Measurements from ENCODE around the gene DENND2A. TPM values are rescaled to one million over a fixed set of nuclear protein-coding genes. Genes with fewer than 3 reads are reported as not detected.

The DENND2A gene
- total and polyA plus RNA-seq, 2 of the 4 experiments (the other 2 are of a cell fraction), result 7.5 to 10.3 TPM

DNA sequence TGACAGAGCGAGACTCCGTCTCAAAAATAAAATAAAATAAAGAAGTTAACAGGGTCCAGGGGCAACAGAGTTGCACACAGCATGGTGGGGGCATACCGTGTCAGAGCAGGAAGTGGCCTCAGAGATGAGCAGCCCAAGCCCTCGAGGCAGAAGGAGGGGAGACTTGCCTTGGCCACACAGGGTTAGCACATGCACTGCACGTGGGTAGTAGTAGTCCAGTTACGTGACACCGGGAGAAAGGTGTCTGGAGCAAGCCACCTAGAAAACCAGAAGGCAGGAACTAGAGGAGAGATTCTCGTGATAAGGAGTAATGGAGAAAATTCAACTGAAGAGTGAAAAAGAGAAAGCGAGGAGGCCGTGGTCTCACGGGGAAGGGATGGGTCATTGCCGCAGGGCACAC is 9.8 kb upstream of the DENND2A start:
- H3K27ac ChIP-seq (ENCODE audit: insufficient read depth, low read length), result no peak overlapping the region
- no peaks in the 10 kb centered on the region for H3K27me3 ChIP-seq (ENCODE audit: control insufficient read depth, insufficient read depth, low read length)
- DNase-seq, result no peak
- no peak for TF ChIP-seq FOS (IDR thresholded peaks at IDR 0.05; ENCODE audit: low read depth, low read length)
- no peak for TF ChIP-seq CEBPB (IDR thresholded peaks at IDR 0.05; ENCODE audit: low read depth, low read length)
- no peak for TF ChIP-seq RCOR1 (IDR thresholded peaks at IDR 0.05; ENCODE audit: insufficient replicate concordance, low read length)
- TF ChIP-seq BHLHE40 (IDR thresholded peaks at IDR 0.05; ENCODE audit: low read depth, low read length), result no peak
- TF ChIP-seq RAD21 (IDR thresholded peaks at IDR 0.05; ENCODE audit: low read length), result no peak
- TF ChIP-seq MAFK (IDR thresholded peaks at IDR 0.05; ENCODE audit: low read depth, low read length), result no peak
- TF ChIP-seq, protein P1, sequence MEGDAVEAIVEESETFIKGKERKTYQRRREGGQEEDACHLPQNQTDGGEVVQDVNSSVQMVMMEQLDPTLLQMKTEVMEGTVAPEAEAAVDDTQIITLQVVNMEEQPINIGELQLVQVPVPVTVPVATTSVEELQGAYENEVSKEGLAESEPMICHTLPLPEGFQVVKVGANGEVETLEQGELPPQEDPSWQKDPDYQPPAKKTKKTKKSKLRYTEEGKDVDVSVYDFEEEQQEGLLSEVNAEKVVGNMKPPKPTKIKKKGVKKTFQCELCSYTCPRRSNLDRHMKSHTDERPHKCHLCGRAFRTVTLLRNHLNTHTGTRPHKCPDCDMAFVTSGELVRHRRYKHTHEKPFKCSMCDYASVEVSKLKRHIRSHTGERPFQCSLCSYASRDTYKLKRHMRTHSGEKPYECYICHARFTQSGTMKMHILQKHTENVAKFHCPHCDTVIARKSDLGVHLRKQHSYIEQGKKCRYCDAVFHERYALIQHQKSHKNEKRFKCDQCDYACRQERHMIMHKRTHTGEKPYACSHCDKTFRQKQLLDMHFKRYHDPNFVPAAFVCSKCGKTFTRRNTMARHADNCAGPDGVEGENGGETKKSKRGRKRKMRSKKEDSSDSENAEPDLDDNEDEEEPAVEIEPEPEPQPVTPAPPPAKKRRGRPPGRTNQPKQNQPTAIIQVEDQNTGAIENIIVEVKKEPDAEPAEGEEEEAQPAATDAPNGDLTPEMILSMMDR (conservative IDR thresholded peaks at IDR 0.05; ENCODE audit: low read depth, low read length), result no peak
- no peak for TF ChIP-seq NFE2L2 (IDR thresholded peaks at IDR 0.05; ENCODE audit: low read depth, low read length)
- H3K36me3 ChIP-seq (ENCODE audit: control insufficient read depth, insufficient read depth, low read length), result no peaks in the 10 kb centered on the region
- in situ Hi-C loops (cut with MboI; ENCODE audit: low sequenced_read_pairs), result loop anchor here (5.0 kb wide), 2 partner anchors 128 to 173 kb away; partner anchors contain the start of gene MKRN1
- no peak overlapping the region for H4K5ac ChIP-seq (ENCODE audit: low read depth, low read length)
- H3K79me1 ChIP-seq (ENCODE audit: low read depth in 1 of 2, low read length in 2 of 2), result no peaks in the 10 kb centered on the region
- H3K14ac ChIP-seq (replicated peaks; ENCODE audit: low read depth, low read length), result no peak overlapping the region
- peak overlapping the region; percentile 85; the same call in 1 of the 2 replicates for H2AK5ac ChIP-seq (ENCODE audit: low read depth, low read length)
- peak overlapping the region; percentile 19; the same call in 1 of the 2 replicates for H2BK120ac ChIP-seq (ENCODE audit: low read depth, low read length)
- H3K4me3 ChIP-seq (ENCODE audit: insufficient read depth, low read depth, low read length), result no peak overlapping the region
- H2BK15ac ChIP-seq (ENCODE audit: low read depth, low read length), result no peak overlapping the region
- peaks cover 13% of the 10 kb centered on the region for H3K4me1 ChIP-seq (ENCODE audit: control insufficient read depth, insufficient read depth, low read length)
- H3K9ac ChIP-seq (ENCODE audit: low read depth, low read length), result no peak overlapping the region
- ATAC-seq (ENCODE audit: low read depth), result no peak
- no peak overlapping the region for H2BK20ac ChIP-seq (ENCODE audit: low read depth, low read length)
- 86% methylated on average over 2 of the region's 12 CpGs; no CpG with 5 or more reads in 1 of the 2 experiments for WGBS, 2 experiments (ENCODE audit: extremely low coverage in 2 of 2, insufficient read length in 1 of 2)
- H3K9me1 ChIP-seq (ENCODE audit: insufficient read depth, low read length), result 0 out of 2 replicates have a peak, but pooled peaks cover 3% of the 10 kb centered on the region
- CTCF ChIA-PET, result no interaction called here
- no peak overlapping the region for H4K8ac ChIP-seq (ENCODE audit: low read depth in 2 of 2, low read length in 2 of 2)
- BruUV-seq (replicated peaks), result no TSS peak
- H3K4me2 ChIP-seq (ENCODE audit: low read depth, low read length), result no peak overlapping the region
- H3K18ac ChIP-seq (ENCODE audit: low read depth, low read length), result no peak overlapping the region
- H3K23ac ChIP-seq (ENCODE audit: low read depth, low read length), result no peak overlapping the region
- POLR2A ChIA-PET (ENCODE audit: unreplicated experiment), result no interaction called here
- H3K9me3 ChIP-seq (ENCODE audit: control insufficient read depth, insufficient read depth, low read length), result no peaks in the 10 kb centered on the region
- H2AK9ac ChIP-seq (replicated peaks; ENCODE audit: low read depth, low read length, poor library complexity), result peak overlapping the region; percentile 39
- H3K56ac ChIP-seq (ENCODE audit: extremely low read depth, insufficient read depth, low read length), result no peak overlapping the region
- H2BK5ac ChIP-seq (ENCODE audit: low read depth, low read length, poor library complexity, severe bottlenecking), result no peak overlapping the region
- no peak overlapping the region for H3K4ac ChIP-seq (ENCODE audit: low read depth, low read length)
- intact Hi-C loops (cut with micrococcal nuclease), result no loop called here
- dilution Hi-C loops (cut with HindIII; ENCODE audit: low sequenced_read_pairs, unreplicated experiment), result no loop called here
- no peak overlapping the region for H4K91ac ChIP-seq (ENCODE audit: insufficient read depth, low read depth, low read length)
- H2AFZ ChIP-seq (replicated peaks; ENCODE audit: low read length, poor library complexity), result peak overlapping the region; percentile 61
- H4K20me1 ChIP-seq (ENCODE audit: insufficient read depth, low read length), result no peaks in the 10 kb centered on the region

Measured in IMR-90 (cell line).